Amniotic epithelial cell (primary cell): Measurements from ENCODE around the gene LDB3.
"Not testable (repeated sequence)": the region's sequence is repeated elsewhere in the genome, so short reads cannot be mapped to it uniquely, and the experiment has no call there.

Experiments
- DNase-seq: peaks from one replicate; pipeline ENCODE4 v3.0.0-alpha.2; 2010; ENCODE audit warnings: low read depth

LDB3 gene

GRCh38 chr10:86668297-86669165 is at the start of gene LDB3:
TSS of gene LDB3 (plus strand) at chr10:86668511. CDS start at chr10:86668692, 181 bp downstream.
- peak; percentile 14 for DNase-seq

- no peak for DNase-seq
Measured at GRCh38 chr10:86628311-86628710, 40.0 kb upstream of the LDB3 start.

DNA sequence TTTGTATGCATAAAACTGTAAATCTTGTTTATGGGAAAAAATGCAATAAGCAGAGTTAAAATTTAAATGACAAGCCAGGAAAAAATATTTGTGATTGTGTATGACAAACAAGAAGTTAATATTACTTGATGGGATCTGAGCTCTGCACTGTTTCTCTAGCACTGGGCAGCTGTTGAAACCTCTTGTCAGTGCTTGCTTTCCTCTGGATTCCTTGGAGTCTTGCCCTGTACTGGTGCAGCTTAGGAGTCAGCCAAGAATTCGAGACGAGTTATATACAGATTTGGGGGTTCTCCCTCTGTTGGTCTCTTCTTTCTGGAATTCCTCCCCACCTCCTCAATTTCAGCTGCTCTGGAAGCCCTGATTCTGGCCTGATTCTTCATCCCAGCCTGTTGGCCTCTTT is 38.2 kb upstream of the LDB3 start:
- DNase-seq: no peak

DNA sequence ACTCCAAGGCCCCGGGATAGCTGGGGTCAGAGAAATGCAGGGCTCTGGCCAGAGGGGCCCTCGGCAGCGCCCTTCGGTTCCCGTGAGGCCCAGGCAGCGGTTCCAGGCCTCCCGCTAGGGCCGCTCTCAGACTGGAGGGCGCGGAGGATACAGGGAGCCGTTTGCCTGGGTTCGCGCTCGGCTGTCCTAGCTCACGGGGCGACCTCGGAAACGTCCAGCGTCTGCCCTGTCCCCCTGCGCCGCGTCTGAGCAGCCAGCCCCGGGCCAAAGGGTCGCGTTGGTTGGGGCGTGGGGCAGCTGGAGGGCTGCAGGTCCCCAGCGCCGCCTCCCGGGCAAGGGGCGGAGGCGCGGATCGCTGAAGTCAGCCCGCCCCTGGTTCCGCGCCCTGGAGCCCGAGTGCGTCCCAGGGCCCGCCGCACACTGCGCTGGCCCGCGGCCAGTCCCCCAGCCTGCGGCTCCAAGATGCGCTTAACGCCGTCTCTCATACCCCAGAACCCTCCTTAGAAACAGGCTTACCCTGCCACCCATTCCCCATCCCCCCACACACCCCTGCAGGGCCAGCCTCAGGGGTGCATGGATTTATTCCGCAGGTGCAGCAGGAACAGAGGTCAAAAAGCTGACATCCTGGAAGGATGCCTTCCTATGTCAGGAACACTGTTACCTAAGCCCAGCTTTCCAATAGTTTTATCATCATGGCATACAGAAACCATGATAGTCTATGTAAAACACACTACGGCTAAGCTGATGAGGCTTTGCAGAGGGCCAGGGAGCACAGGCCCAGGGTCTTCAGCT is 36.1 kb upstream of the LDB3 start:
- no peak for DNase-seq

DNA sequence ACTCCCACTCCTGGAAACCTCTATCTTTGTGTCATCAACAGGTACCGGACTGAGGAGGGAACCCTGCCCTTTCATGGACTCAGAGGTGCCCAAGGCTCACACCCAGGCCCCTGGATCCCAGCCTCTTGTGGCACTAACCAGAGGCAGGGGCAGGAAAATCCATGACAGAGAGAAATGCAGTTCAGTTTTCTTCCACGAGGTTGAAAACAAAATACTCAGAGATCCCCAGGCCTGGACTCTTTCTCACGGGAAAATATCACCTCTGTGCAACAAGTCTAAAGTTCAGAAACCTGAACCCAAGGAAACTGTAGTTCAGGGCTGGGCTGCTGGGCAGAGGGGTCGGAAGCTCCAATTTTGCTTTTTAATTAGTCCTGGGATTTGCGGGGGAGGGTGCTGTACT is 35.4 kb upstream of the LDB3 start:
- DNase-seq: no peak

GRCh38 chr10:86635402-86635801 is 32.9 kb upstream of the LDB3 start:
- DNase-seq: peak; percentile 72

GRCh38 chr10:86636311-86636710 is 32.0 kb upstream of the LDB3 start:
- no peak for DNase-seq

DNA sequence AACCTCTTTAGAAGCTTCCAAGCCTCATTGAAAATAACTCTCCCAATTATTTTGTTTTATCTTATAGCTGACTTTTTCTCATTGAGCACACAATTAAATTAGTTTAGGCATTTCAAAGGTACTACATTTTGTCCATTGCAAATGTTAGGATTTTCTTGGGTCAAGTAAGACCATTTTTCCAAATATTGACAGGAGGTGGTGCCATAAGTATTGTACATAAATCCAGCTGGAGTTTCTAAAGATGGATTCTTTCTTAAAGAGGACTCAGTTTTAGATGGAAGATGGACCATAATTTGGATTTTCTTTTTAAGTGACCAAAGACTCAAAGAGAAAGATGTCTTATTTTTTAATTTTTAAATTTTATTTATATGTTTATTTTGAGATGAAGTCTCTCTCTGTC is 26.3 kb upstream of the LDB3 start:
- no peak for DNase-seq

DNA sequence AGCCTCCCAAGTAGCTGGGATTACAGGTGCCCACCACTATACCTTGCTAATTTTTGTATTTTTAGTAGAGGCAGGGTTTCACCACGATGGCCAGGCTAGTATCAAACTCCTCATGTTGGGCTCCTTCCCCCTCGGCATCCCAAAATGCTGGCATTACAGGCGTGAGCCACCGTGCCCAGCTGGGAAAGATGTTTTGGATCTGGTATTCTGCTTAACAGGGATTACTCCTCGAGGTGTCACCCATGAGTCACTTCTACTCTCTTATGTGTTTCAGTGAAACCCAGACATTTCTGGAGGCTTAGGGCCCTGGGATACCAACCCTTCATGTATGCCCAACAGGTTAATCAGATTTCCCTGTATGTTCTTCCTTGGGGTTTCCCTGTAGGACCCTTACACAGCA is 25.8 kb upstream of the LDB3 start:
- peak; percentile 24 for DNase-seq

GRCh38 chr10:86644152-86644793 is 24.0 kb upstream of the LDB3 start:
- DNase-seq: peak; percentile 24

GRCh38 chr10:86644794-86645445 is 23.4 kb upstream of the LDB3 start:
- no peak for DNase-seq

GRCh38 chr10:86645621-86646165 is 22.6 kb upstream of the LDB3 start:
- DNase-seq: not testable (repeated sequence)

GRCh38 chr10:86646532-86646931 is 21.8 kb upstream of the LDB3 start:
- no peak for DNase-seq

DNA sequence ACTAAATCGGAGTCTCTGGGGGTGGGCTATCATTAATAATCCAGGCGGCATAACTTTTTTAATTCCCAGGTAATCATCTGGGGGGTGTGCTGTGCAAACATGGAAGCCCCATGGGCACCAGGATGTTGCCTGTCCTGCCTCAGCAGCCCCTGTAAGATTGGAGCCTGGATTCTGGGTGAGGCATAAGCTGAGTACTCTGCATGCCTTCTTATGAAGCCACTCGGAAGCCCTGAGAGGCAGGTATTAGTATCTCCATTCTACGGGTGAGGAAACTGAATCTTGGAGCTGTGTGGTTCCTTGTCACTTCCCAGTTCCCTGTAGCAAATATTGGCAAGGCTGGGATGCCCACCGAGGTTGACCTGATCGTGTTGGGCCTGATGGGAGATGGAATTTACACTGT is 21.4 kb upstream of the LDB3 start:
- no peak for DNase-seq

- peak; percentile 12 for DNase-seq
Measured at GRCh38 chr10:86647773-86648703, 20.3 kb upstream of the LDB3 start.

DNA sequence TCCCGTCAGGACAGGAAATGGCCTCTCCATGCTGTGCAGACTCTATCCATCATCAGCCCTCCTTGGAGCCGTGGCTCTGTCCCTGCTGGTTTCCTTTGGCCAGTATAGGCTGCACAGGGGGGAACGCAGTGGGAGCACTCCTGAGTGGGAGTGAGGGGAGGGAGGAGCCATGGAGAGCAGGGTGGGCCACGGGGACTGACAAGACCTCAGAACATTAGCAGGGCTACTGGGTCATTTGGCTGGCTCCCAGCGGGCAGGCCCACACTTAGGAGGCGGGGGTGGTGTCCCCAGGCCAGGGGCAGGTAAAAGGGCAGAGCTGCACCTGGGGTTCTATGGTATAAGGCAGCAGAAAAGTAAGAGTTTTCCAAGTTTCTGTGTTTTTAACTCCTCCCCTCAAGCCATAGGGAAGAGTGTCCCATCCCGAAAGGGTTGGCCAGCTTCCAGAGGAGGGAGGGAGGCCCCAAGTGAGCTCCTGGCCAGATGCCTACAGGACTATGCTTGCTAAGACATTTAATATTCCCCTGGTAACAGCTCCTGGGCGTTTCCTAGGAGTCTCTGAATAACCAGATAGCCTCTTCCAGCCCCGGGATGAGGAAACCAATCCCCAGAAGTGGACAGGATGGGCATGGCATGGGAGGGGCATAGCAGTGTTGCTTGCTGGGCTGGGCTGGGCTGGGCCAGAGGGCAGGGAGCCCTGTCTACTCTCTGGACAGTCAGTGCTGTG is 19.4 kb upstream of the LDB3 start:
- DNase-seq: peak; percentile 60

DNA sequence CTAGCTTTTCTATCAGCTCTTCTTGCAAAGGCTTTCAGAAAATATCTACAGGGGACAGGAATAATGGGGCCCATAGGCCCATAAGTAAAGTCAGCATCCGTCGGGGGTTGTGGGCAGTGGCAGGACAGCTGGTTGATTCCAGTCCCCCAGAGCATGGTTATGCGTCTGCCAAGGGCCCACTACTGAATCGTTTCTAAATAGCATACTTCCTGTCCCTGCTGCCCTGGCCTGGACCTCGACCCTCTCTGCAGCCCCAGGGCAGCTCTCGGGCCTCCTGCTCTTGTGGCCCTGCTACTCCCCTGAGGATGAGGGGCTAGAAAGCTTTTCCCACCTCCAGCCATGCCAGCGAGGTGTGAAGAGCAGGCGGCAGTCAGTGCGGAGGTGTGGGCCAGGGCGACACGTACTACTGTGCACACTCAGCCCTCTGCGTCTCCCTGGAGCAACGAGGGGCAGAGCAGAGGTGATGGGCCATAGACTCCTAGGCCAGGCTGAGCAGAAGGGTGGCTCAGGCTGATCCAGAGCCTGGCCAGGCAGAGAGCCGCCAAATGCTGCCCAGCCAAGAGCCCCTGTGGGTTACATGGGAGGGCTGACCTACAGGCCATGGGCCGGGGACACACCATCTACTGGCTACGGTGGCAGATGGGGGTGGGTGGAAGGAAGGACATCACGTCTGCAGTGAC is 18.7 kb upstream of the LDB3 start:
- no peak for DNase-seq

DNA sequence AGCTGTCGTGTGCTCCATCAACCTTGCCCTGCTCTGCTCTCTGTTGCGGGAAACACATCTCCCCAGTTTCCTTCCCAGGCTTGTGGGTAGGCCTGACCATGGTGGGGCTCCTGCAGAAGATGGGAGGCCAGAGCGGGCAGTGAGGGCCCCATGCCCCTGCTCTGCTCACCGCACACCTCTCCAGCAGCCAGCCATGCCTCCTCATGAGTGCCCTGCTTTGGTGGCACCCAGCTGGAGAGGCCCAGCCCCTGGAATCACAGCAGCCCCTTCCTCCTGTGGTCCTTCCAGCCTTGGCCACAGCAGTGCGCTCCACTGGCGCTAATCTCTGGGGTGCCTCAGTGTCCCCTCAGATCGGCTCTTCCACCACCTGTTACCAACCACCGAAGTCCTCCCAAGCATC is 18.2 kb upstream of the LDB3 start:
- no peak for DNase-seq

DNA sequence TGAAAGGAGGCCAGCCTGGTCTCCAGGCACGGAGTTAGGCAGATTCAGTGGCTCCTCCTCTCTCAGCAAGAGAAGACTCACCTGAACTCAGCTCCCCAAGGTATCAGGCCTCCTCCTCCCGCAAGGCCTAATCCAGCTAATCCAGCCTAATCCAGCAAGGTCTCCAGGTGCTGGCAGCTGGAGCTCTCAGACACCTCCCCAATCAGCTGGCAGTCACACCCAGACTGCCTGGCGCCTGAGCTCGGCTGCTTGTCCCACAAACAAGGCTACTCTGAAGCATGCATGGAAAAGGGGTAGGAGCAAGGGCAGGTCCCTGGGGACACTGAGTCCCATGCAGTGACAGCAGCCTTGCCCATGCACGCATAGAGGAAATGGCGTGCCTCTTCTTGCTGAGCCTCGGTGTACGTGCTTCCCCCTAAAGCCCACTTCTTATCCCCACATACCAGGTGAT is 17.3 kb upstream of the LDB3 start:
- no peak for DNase-seq
